OCI-LY1 (cell line): ENCODE results near the gene SCGB3A1.

Experiments
- H2AFZ ChIP-seq: fragments of 200-600 bp; sonication (generic), shearing (Covaris generic); 2 replicates; pipeline ENCODE4 v1.6.0; 2014; ENCODE audit warnings: antibody characterized with exemption, mild to moderate bottlenecking, low read length
- H3F3A ChIP-seq: fragments of 200-600 bp; sonication (generic), shearing (Covaris generic); 2 replicates; pipeline ENCODE4 v1.6.0; 2014; ENCODE audit warnings: mild to moderate bottlenecking, antibody characterized with exemption, low read length, moderate library complexity; ENCODE audit not compliant: insufficient read depth
- H3K27ac ChIP-seq: fragments of 200-600 bp; sonication (generic); 2 replicates; pipeline ENCODE4 v1.5.1; 2014; ENCODE audit warnings: low read length, mixed run types, mild to moderate bottlenecking, low read depth; ENCODE audit not compliant: poor library complexity, severe bottlenecking
- H3K27me3 ChIP-seq: fragments of 200-600 bp; sonication (generic); 2 replicates; pipeline ENCODE4 v1.6.0; 2014; ENCODE audit warnings: antibody characterized with exemption, mild to moderate bottlenecking, low read length, moderate library complexity; ENCODE audit not compliant: insufficient read depth
- H3K36me3 ChIP-seq: fragments of 200-600 bp; sonication (generic); 2 replicates; pipeline ENCODE4 v1.6.1; 2014; ENCODE audit warnings: mild to moderate bottlenecking, antibody characterized with exemption, low read length, moderate library complexity, mixed read lengths; ENCODE audit not compliant: insufficient read depth
- H3K4me1 ChIP-seq: fragments of 200-600 bp; sonication (generic); 2 replicates; pipeline ENCODE4 v1.5.1; 2014; ENCODE audit warnings: mild to moderate bottlenecking, low read length, moderate library complexity; ENCODE audit not compliant: insufficient read depth, severe bottlenecking
- H3K4me2 ChIP-seq: fragments of 200-600 bp; sonication (generic), shearing (Covaris generic); 2 replicates; pipeline ENCODE4 v1.6.1; 2014; ENCODE audit warnings: low read length
- H3K4me3 ChIP-seq: fragments of 200-600 bp; sonication (generic); 2 replicates; pipeline ENCODE4 v1.5.1; 2014; ENCODE audit warnings: low read length, low read depth, mild to moderate bottlenecking, mixed read lengths; ENCODE audit not compliant: poor library complexity, severe bottlenecking
- H3K79me2 ChIP-seq: fragments of 200-600 bp; shearing (Covaris generic); 2 replicates; pipeline ENCODE4 v1.6.1; 2016; ENCODE audit warnings: mixed run types, low read length, mixed read lengths; ENCODE audit not compliant: insufficient read depth
- H3K9ac ChIP-seq: fragments of 200-600 bp; sonication (generic), shearing (Covaris generic); 2 replicates; pipeline ENCODE4 v1.6.1; 2014; ENCODE audit warnings: mild to moderate bottlenecking, low read length, mixed read lengths
- H3K9me2 ChIP-seq: fragments of 200-600 bp; sonication (generic), shearing (Covaris generic); 2 replicates; pipeline ENCODE4 v1.6.1; 2014; ENCODE audit warnings: low read depth, mild to moderate bottlenecking, low read length, mixed read lengths
- H3K9me3 ChIP-seq: fragments of 200-600 bp; shearing (Covaris generic); 2 replicates; pipeline ENCODE4 v1.6.1; 2014; ENCODE audit warnings: low read length, mixed read lengths
- H4K20me1 ChIP-seq: fragments of 200-600 bp; sonication (generic), shearing (Covaris generic); 2 replicates; pipeline ENCODE4 v1.6.0; 2016; ENCODE audit warnings: mild to moderate bottlenecking, low read length; ENCODE audit not compliant: insufficient read depth
- EZH2 ChIP-seq: fragments of 200-600 bp; sonication (generic), shearing (Covaris generic); IDR thresholded peaks from 2 replicates; pipeline ENCODE4 v1.8.0; 2017; ENCODE audit warnings: borderline replicate concordance, mixed run types, mild to moderate bottlenecking, antibody characterized with exemption, low read length, moderate library complexity, mixed read lengths
- TF ChIP-seq, protein P1 (sequence below): fragments of 200-600 bp; sonication (generic), shearing (Covaris generic); IDR thresholded peaks from 2 replicates; pipeline ENCODE4 v1.5.1; 2017; ENCODE audit warnings: mild to moderate bottlenecking, antibody characterized with exemption, low read length, moderate library complexity, mixed read lengths

The SCGB3A1 gene

DNA sequence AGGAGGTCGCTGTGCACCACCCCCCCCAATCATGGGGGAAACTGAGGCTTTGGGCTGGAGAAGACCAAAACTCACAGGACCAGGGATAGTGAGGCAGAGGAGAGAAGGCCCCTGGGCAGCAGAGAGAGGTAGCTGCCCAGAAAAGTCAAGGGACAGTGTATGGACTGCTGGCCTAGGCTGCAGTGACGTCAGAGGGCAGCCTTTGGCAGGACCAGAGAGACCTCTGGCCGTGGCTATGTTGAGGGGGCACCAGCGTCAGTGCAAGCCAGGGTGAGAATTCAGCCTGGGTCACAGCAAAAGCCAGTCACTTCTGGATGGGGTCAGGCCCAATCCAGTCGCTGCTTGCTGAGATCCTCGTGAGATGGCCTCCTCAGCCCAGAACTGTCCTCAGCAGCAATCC, 31.6 kb upstream of the SCGB3A1 start:
- TF ChIP-seq, protein P1, sequence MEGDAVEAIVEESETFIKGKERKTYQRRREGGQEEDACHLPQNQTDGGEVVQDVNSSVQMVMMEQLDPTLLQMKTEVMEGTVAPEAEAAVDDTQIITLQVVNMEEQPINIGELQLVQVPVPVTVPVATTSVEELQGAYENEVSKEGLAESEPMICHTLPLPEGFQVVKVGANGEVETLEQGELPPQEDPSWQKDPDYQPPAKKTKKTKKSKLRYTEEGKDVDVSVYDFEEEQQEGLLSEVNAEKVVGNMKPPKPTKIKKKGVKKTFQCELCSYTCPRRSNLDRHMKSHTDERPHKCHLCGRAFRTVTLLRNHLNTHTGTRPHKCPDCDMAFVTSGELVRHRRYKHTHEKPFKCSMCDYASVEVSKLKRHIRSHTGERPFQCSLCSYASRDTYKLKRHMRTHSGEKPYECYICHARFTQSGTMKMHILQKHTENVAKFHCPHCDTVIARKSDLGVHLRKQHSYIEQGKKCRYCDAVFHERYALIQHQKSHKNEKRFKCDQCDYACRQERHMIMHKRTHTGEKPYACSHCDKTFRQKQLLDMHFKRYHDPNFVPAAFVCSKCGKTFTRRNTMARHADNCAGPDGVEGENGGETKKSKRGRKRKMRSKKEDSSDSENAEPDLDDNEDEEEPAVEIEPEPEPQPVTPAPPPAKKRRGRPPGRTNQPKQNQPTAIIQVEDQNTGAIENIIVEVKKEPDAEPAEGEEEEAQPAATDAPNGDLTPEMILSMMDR: no peak
- Histone ChIP-seq H3K9me3 (no peaks in the 10 kb centered on the region), H3K9ac (no peak overlapping the region), H3K4me1 (no peaks in the 10 kb centered on the region), H4K20me1 (no peaks in the 10 kb centered on the region), H3K79me2 (no peaks in the 10 kb centered on the region), H3K9me2 (no peaks in the 10 kb centered on the region), H3K4me2 (no peak overlapping the region), H3K27me3 (no peaks in the 10 kb centered on the region), H2AFZ (no peak overlapping the region), H3K4me3 (no peak overlapping the region), H3K27ac (no peak overlapping the region), H3K36me3 (no peaks in the 10 kb centered on the region), H3F3A (no peaks in the 10 kb centered on the region)

DNA sequence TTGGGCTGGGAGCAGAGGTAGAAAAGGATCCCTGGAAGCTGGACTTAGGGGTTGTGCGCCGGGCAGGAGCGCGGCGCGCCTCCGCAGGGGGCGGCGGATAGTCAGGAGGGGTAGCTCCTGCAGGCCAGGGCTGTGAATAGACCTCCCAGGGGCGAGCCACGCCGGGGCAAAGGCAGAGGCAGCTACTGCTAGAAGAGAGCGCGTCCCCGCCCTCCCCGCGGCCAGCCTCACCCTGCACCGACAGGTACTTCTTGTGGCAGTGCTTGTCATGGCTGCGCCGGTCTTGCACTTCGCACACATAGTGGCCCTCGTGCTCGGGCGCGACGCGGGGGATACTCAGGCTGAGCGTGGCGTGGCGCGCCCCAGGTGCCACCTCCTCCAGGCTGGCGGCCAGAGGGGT, 30.0 kb upstream of the SCGB3A1 start:
- Histone ChIP-seq H3K9me3 (no peaks in the 10 kb centered on the region), H3K27ac (no peak overlapping the region), H3K27me3 (no peaks in the 10 kb centered on the region), H3K9ac (no peak overlapping the region), H4K20me1 (no peaks in the 10 kb centered on the region), H2AFZ (no peak overlapping the region), H3K9me2 (no peaks in the 10 kb centered on the region), H3K4me2 (no peak overlapping the region), H3K36me3 (no peaks in the 10 kb centered on the region), H3F3A (no peaks in the 10 kb centered on the region), H3K79me2 (no peaks in the 10 kb centered on the region), H3K4me1 (no peaks in the 10 kb centered on the region), H3K4me3 (no peak overlapping the region)
- TF ChIP-seq, protein P1: no peak
- no peak for TF ChIP-seq EZH2

- H4K20me1 ChIP-seq: no peaks in the 10 kb centered on the region
- no peaks in the 10 kb centered on the region for H3K79me2 ChIP-seq
- H3F3A ChIP-seq: no peaks in the 10 kb centered on the region
- no peaks in the 10 kb centered on the region for H3K36me3 ChIP-seq
- no peaks in the 10 kb centered on the region for H3K4me1 ChIP-seq
- H3K4me2 ChIP-seq: no peak overlapping the region
- H3K9me2 ChIP-seq: no peaks in the 10 kb centered on the region
- no peaks in the 10 kb centered on the region for H3K27me3 ChIP-seq
- H3K9ac ChIP-seq: no peak overlapping the region
- no peaks in the 10 kb centered on the region for H3K9me3 ChIP-seq
- TF ChIP-seq, protein P1: no peak
- TF ChIP-seq EZH2: no peak
- no peak overlapping the region for H3K4me3 ChIP-seq
- H3K27ac ChIP-seq: no peak overlapping the region
- H2AFZ ChIP-seq: no peak overlapping the region
Observed at GRCh38 chr5:180620014-180620413, 28.7 kb upstream of the SCGB3A1 start.
